ENCODE data around the gene FBXO45. TPM values are rescaled to one million over a fixed set of nuclear protein-coding genes. Genes with fewer than 3 reads are reported as not detected.

The FBXO45 gene
- polyA plus RNA-seq, 2 of the 4 experiments (the other 2 are of a cell fraction), result 6.8 to 19.4 TPM

DNA sequence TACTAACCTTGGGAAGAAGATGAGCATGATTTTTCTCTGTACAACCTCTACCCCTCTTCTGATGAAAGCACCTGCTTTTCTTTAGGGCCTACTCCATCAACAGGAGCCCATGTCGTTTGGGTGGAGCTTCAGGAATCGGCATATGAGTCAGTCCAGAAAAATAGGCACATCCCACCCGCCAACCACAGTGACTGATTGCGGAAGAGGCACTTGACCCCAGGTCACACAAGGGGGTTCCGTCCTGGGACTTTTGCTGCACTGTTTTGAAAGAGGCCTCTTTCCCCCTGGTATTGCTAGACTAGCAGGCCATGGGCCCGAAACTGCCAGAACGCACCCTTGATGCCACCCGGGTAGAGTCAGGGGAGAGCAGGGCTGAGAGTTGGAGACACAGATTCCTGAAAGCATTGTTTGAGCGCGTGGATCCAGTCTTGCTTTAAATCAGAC is 51.7 kb downstream of the FBXO45 start:
- DNase-seq (ENCODE audit: low read depth in 1 of 2, low spot score in 1 of 2) (no peak), FAIRE-seq (no peak), ATAC-seq (no peak)
- Histone ChIP-seq H3K27ac (no peak overlapping the region), H3K4me3 (no peak overlapping the region), H3K4me1 (no peaks in the 10 kb centered on the region), H3K9me3 (no peaks in the 10 kb centered on the region), H3K4me2 (no peak overlapping the region)
- ChIA-PET POLR2A (no interaction called here), CTCF (interaction anchor here (4.0 kb wide), 1 partner anchor 11 kb away, joined by 18 read pairs; no protein-coding TSS in a partner anchor)
- TF ChIP-seq ZFP36 (IDR thresholded peaks at IDR 0.05; ENCODE audit: borderline replicate concordance, partially characterized antibody), result no peak
- TF ChIP-seq CBX2 (IDR thresholded peaks at IDR 0.05; ENCODE audit: borderline replicate concordance, low read depth), result no peak
- no peak for TF ChIP-seq CEBPB (IDR thresholded peaks at IDR 0.05)
- TF ChIP-seq ZSCAN20 (CRISPR knock-in tag; IDR thresholded peaks at IDR 0.05), result no peak
- TF ChIP-seq, protein P1, sequence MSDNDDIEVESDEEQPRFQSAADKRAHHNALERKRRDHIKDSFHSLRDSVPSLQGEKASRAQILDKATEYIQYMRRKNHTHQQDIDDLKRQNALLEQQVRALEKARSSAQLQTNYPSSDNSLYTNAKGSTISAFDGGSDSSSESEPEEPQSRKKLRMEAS (IDR thresholded peaks at IDR 0.05), result no peak
- no peak for TF ChIP-seq ESRRA (IDR thresholded peaks at IDR 0.05; ENCODE audit: borderline replicate concordance, low read length)
- TF ChIP-seq USF2 (IDR thresholded peaks at IDR 0.05), result no peak
- no peak for TF ChIP-seq HEYL (CRISPR knock-in tag; IDR thresholded peaks at IDR 0.05)
- no peak for TF ChIP-seq EP300 (IDR thresholded peaks at IDR 0.05)
- 89% methylated on average over 8 of the region's 10 CpGs for WGBS (ENCODE audit: missing lambda C conversion rate)

- CTCF ChIA-PET, result interaction anchor here (4.0 kb wide), 1 partner anchor 12 kb away, joined by 18 read pairs; no protein-coding TSS in a partner anchor
- 64% methylated on average over 2 of the region's 2 CpGs for WGBS (ENCODE audit: missing lambda C conversion rate)
Observed at GRCh38 chr3:196620684-196621083, 52.2 kb downstream of the FBXO45 start.

DNA sequence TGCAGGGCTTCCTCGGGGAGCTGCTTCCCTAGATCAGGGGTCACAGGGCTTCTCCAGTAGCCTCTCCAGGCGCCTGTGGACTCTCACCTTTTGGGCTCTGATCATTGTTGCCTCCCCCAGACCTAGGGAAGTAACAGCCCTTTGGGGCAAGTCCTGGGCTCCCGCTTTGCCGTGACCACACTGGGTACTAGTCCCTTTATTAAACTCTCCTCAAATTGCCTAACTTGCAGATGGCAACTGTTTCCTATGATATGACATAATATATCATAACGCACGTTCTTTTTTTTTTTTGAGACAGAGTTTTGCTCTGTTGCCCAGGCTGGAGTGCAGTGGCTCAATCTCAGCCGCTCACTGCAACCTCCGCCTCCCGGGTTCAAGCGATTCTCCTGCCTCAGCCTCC is 53.2 kb downstream of the FBXO45 start:
- ATAC-seq, result no peak
- CTCF ChIA-PET, result interaction anchor here (0.9 to 4.0 kb wide), 3 partner anchors 12 to 93 kb away, joined by 4 to 18 read pairs (median 4); no protein-coding TSS in a partner anchor
- H3K4me1 ChIP-seq, result no peaks in the 10 kb centered on the region
- WGBS (ENCODE audit: missing lambda C conversion rate), result 84% methylated on average over 10 of the region's 10 CpGs
- TF ChIP-seq USF2 (IDR thresholded peaks at IDR 0.05) (no peak), RAD21 (conservative IDR thresholded peaks at IDR 0.05 in 1 of 2, IDR thresholded peaks at IDR 0.05 in 1 of 2) (no peak), JUNB (IDR thresholded peaks at IDR 0.05) (no peak), HEYL (CRISPR knock-in tag; IDR thresholded peaks at IDR 0.05) (no peak), POLR2A (IDR thresholded peaks at IDR 0.05; ENCODE audit: low read length) (no peak), MAFK (IDR thresholded peaks at IDR 0.05; ENCODE audit: partially characterized antibody) (no peak), SMC3 (IDR thresholded peaks at IDR 0.05) (no peak), PHF8 (IDR thresholded peaks at IDR 0.05; ENCODE audit: borderline replicate concordance, low read depth) (no peak), EHMT2 (IDR thresholded peaks at IDR 0.05; ENCODE audit: low read depth) (no peak), CBX2 (IDR thresholded peaks at IDR 0.05; ENCODE audit: borderline replicate concordance, low read depth) (no peak), HOXB5 (CRISPR knock-in tag; IDR thresholded peaks at IDR 0.05) (no peak)
- TF ChIP-seq, protein P2, sequence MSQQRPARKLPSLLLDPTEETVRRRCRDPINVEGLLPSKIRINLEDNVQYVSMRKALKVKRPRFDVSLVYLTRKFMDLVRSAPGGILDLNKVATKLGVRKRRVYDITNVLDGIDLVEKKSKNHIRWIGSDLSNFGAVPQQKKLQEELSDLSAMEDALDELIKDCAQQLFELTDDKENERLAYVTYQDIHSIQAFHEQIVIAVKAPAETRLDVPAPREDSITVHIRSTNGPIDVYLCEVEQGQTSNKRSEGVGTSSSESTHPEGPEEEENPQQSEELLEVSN (IDR thresholded peaks at IDR 0.05; ENCODE audit: borderline replicate concordance, low read depth), result no peak
- no peak for DNase-seq (ENCODE audit: low read depth in 1 of 2, low spot score in 1 of 2)
- no peak overlapping the region for H3K4me2 ChIP-seq
- no peaks in the 10 kb centered on the region for H3K9me3 ChIP-seq
- H3K4me3 ChIP-seq, result no peak overlapping the region
- H3K27ac ChIP-seq, result no peak overlapping the region
- no peak for FAIRE-seq
- POLR2A ChIA-PET, result no interaction called here

More at GRCh38 chr3:196620684-196621083, 52.2 kb downstream of the FBXO45 start:
- no peak overlapping the region for H3K4me2 ChIP-seq
- FAIRE-seq, result no peak
- POLR2A ChIA-PET, result no interaction called here
- no peak for TF ChIP-seq TFCP2L1 (CRISPR knock-in tag; IDR thresholded peaks at IDR 0.05)
- no peak for DNase-seq (ENCODE audit: low read depth in 1 of 2, low spot score in 1 of 2)
- H3K27ac ChIP-seq, result no peak overlapping the region
- no peak overlapping the region for H3K4me3 ChIP-seq
- H3K9me3 ChIP-seq, result no peaks in the 10 kb centered on the region
- no peaks in the 10 kb centered on the region for H3K4me1 ChIP-seq
- no peak for ATAC-seq

Measured in A549 (cell line).